SK-N-MC (cell line): ENCODE measurements around the gene ACMSD.

ENCODE experiments used
- DNase-seq: peaks from one replicate; pipeline ENCODE4 v3.0.0-alpha.2; 2011; ENCODE audit warnings: low read depth, low spot score
- H3K27ac ChIP-seq: fragments of 200-600 bp; sonication (generic); 2 replicates; pipeline ENCODE4 v1.5.1; 2016; ENCODE audit warnings: mixed run types
- H3K36me3 ChIP-seq: fragments of 200-600 bp; sonication (generic); 2 replicates; pipeline ENCODE4 v1.6.1; 2017; ENCODE audit warnings: antibody characterized with exemption, low read length, mixed read lengths; ENCODE audit not compliant: insufficient read depth
- H3K4me3 ChIP-seq: fragments of 200-600 bp; sonication (generic); 2 replicates; pipeline ENCODE4 v1.5.1; 2016
- H3K9ac ChIP-seq: fragments of 200-600 bp; sonication (generic); 2 replicates; pipeline ENCODE4 v1.8.0; 2017; ENCODE audit warnings: mixed run types, mixed read lengths; ENCODE audit not compliant: insufficient read length
- H3K9me3 ChIP-seq: fragments of 200-600 bp; sonication (generic); 2 replicates; pipeline ENCODE4 v1.6.1; 2017; ENCODE audit warnings: low read depth, mild to moderate bottlenecking, antibody characterized with exemption, low read length, moderate library complexity, mixed read lengths
- EZH2 ChIP-seq: fragments of 200-600 bp; sonication (generic); IDR thresholded peaks from one replicate; pipeline ENCODE4 v1.6.1; 2017; ENCODE audit warnings: antibody characterized with exemption
- FOXP2 ChIP-seq: optimal IDR thresholded peaks from 2 replicates; pipeline ENCODE3; 2011; ENCODE audit warnings: mild to moderate bottlenecking, moderate library complexity; ENCODE audit not compliant: insufficient read depth; ENCODE audit errors: extremely low read length, control extremely low read depth
- POLR2AphosphoS5 ChIP-seq: IDR thresholded peaks from 2 replicates; pipeline ENCODE4 v1.6.1; 2012; ENCODE audit warnings: mild to moderate bottlenecking, low read depth, low read length, borderline replicate concordance

Gene ACMSD

DNA sequence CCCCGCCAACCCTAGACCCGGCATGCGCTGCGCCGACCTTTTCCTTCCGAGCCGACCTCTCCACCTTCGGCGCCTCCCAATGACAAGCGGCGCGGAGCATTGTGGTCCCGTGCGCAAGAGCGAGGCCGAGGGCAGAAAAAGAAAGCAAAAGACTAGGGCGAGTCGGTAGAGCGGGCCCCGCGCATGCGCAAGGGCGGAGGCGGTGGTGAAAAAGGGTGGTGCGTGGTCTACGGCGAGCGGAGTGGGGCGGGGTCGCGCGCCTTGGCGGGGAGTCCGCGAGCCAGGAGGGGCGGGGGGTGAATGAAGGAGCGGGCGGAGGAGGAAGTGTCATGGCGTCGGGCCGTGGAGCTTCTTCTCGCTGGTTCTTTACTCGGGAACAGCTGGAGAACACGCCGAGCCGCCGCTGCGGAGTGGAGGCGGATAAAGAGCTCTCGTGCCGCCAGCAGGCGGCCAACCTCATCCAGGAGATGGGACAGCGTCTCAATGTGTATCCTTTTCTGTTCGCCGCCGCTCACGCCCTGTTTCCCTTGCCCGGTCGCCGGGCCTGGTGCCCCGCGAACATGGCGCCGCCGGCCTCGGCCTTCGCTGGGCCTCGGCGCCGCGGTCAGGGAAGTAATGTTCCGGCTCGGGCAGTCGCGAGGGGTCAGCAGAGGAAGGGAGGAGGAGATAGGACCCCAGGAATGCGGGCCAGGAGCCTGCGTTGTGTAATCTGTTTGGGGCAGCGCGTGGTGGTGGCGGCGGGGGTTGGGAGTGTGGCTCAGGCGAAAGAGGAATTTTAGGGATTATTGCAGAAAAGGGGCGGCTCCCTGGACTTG, 80.3 kb downstream of the ACMSD start, which contains the start of gene CCNT2:
TSS of gene CCNT2 (plus strand) at position 297 of the 815 bp plus-strand sequence. CDS start at position 330, 33 bp downstream.
- Histone ChIP-seq H3K9ac (peak within 1 kb of the TSS; percentile 100), H3K27ac (peak within 1 kb of the TSS; percentile 98), H3K4me3 (peak within 1 kb of the TSS; percentile 98)

GRCh38 chr2:134919341-134920210, 81.2 kb downstream of the ACMSD start:
- no peaks in the 10 kb centered on the region for H3K9me3 ChIP-seq
- H3K4me3 ChIP-seq, result peak overlapping the region; percentile 94
- peak overlapping the region; percentile 95 for H3K27ac ChIP-seq
- no peak for DNase-seq
- peak overlapping the region; percentile 100 for H3K9ac ChIP-seq
- no peak for TF ChIP-seq FOXP2
- no peak; the same call in 1 of the 2 replicates for TF ChIP-seq POLR2AphosphoS5
- TF ChIP-seq EZH2, result no peak
- peaks cover 44% of the 10 kb centered on the region for H3K36me3 ChIP-seq

More for the DNA sequence above, 80.3 kb downstream of the ACMSD start, which contains the start of gene CCNT2:
- TF ChIP-seq EZH2 (no peak), POLR2AphosphoS5 (peak; percentile 67)
- peak; percentile 92 for DNase-seq
- H3K36me3 ChIP-seq, result peaks cover 36% of the 10 kb centered on the region
- H3K9me3 ChIP-seq, result no peaks in the 10 kb centered on the region

GRCh38 chr2:134924912-134925311, 86.5 kb downstream of the ACMSD start:
- no peaks in the 10 kb centered on the region for H3K9me3 ChIP-seq
- DNase-seq, result no peak
- no peak overlapping the region for H3K9ac ChIP-seq
- no peak overlapping the region for H3K27ac ChIP-seq
- peaks cover 73% of the 10 kb centered on the region for H3K36me3 ChIP-seq
- TF ChIP-seq FOXP2 (no peak), EZH2 (no peak), POLR2AphosphoS5 (no peak)
- no peak overlapping the region for H3K4me3 ChIP-seq

DNA sequence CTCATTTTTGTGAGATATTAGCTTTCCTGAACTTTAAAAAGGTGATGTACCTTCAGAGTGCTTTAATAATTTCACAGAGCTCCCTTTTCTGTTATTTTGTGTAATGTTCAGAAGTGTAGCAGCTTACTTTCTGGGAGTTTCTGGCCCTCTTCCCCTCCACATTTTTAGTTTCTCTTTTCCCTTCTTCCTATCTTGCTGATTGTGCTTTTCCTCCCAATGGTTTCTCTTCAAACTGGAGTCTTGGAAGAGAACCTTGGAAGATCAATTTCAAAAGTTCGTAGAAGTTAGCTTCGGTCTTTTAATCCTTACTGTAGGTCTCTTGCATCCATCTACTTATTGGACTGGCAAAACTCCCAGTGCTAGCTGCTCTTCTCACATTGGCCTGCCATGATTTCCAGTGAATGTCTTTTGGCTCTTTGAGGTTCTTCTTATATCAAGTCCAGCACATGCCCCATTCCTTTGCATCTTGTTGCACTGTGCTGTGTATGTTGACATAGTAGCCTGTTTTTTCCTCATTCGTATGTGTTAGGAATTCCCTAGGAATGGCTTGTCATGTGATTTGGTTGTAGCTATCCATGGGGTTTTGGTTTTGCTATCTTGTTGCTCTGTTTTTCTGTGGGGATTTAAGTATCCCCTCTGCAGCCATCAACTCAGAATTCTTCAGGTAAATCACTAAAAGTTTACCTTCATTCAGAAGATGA, 88.0 kb downstream of the ACMSD start:
- TF ChIP-seq EZH2 (no peak), FOXP2 (no peak)
- no peak overlapping the region for H3K4me3 ChIP-seq
- H3K9me3 ChIP-seq, result no peaks in the 10 kb centered on the region
- H3K36me3 ChIP-seq, result peaks cover 72% of the 10 kb centered on the region
- DNase-seq, result no peak
- 0 out of 2 replicates have a peak overlapping the region, but pooled peaks have one; percentile 29 for H3K27ac ChIP-seq
- peak overlapping the region; percentile 22 for H3K9ac ChIP-seq

- no peak for DNase-seq
- TF ChIP-seq POLR2AphosphoS5 (no peak), EZH2 (no peak), FOXP2 (no peak)
- Histone ChIP-seq H3K9ac (no peak overlapping the region), H3K27ac (0 out of 2 replicates have a peak overlapping the region, but pooled peaks have one; percentile 29), H3K4me3 (no peak overlapping the region), H3K36me3 (peaks cover 73% of the 10 kb centered on the region), H3K9me3 (no peaks in the 10 kb centered on the region)
These were observed 88.8 kb downstream of the ACMSD start for GRCh38 chr2:134927195-134927594.

DNA sequence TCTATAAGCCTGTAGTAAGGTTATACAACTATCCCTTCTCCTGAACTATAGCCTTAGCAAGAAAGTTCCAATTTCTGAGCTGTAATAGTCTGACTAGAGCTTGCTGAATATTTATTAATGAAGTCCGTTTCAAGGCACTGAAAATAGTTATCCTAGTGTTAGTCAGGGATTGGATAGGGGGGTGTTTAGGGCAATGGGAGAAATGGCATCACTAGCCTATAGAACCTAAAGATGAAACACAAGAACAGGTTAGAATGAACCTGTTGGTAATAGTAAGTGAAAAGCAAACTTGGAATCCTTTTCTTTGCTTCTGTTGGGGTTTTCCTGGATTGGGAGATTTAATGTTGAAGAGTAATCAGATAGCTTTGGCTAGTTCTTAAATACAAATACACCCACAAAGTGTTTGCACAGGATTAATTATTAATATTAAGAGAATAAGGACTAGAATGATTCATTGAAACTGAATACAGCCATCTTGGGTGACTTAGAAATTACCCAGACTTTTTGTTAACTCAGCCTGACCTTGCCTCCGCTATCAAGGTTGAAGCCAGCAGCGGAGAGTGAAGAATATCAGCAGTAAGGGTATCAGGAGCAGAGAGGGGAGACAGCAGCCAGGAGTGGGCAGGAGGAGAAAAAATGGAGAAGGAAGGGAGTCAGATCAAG, 94.6 kb downstream of the ACMSD start:
- no peak overlapping the region for H3K9ac ChIP-seq
- H3K36me3 ChIP-seq, result peaks cover 65% of the 10 kb centered on the region
- H3K9me3 ChIP-seq, result no peaks in the 10 kb centered on the region
- no peak overlapping the region for H3K27ac ChIP-seq
- DNase-seq, result no peak
- H3K4me3 ChIP-seq, result no peak overlapping the region
- TF ChIP-seq EZH2 (no peak), POLR2AphosphoS5 (no peak), FOXP2 (no peak)

GRCh38 chr2:134933732-134934131, 95.3 kb downstream of the ACMSD start:
- Histone ChIP-seq H3K4me3 (no peak overlapping the region), H3K36me3 (peaks cover 68% of the 10 kb centered on the region), H3K9me3 (no peaks in the 10 kb centered on the region), H3K27ac (0 out of 2 replicates have a peak overlapping the region, but pooled peaks have one; percentile 2), H3K9ac (no peak overlapping the region)
- TF ChIP-seq POLR2AphosphoS5 (no peak), EZH2 (no peak), FOXP2 (no peak)
- DNase-seq, result no peak
